CD4-positive, CD25-positive, alpha-beta regulatory T cell (primary cell): Measurements from ENCODE around the gene TECPR2. TPM values are rescaled to one million over a fixed set of nuclear protein-coding genes. Genes with fewer than 3 reads are reported as not detected.
A peak's percentile ranks its signal among the peaks of the same experiment; 100 is the strongest.

Experiments
- ATAC-seq, 2 donors: fragments of 150-1000 bp; cut with Tn5 transposase; one replicate each; pipeline ENCODE4 v1.10.0; 2021; ENCODE audit warnings: low read depth in 2 of 2, moderate number of reproducible peaks in 2 of 2, moderate library complexity in 1 of 2
- DNase-seq, 3 donors: peaks; one replicate each; pipeline versions ENCODE4 v3.0.0 to v3.0.0-alpha.2; 2012 to 2022; ENCODE audit warnings: mixed read lengths in 1 of 3
- H3K27ac ChIP-seq: one replicate; pipeline ENCODE4 v1.7.0; 2013; ENCODE audit warnings: mild to moderate bottlenecking, low read length; ENCODE audit not compliant: insufficient read depth, poor library complexity, severe bottlenecking
- H3K27me3 ChIP-seq: one replicate; pipeline ENCODE4 v1.7.0; 2013; ENCODE audit warnings: low read length; ENCODE audit not compliant: control insufficient read depth, insufficient read depth
- H3K36me3 ChIP-seq: one replicate; pipeline ENCODE4 v1.7.0; 2013; ENCODE audit warnings: mild to moderate bottlenecking, low read length, moderate library complexity; ENCODE audit not compliant: control insufficient read depth, insufficient read depth
- H3K4me1 ChIP-seq: 2 replicates; pipeline ENCODE4 v1.7.0; 2013; ENCODE audit warnings: mild to moderate bottlenecking, low read length; ENCODE audit not compliant: insufficient read depth, control insufficient read depth, poor library complexity, severe bottlenecking
- H3K4me3 ChIP-seq: one replicate; pipeline ENCODE4 v1.7.0; 2013; ENCODE audit warnings: low read depth, mild to moderate bottlenecking, low read length, moderate library complexity
- H3K9me3 ChIP-seq, 2 experiments: 1 replicate in 1 of 2; 2 replicates in 1 of 2; pipeline ENCODE4 v1.7.0; 2013; ENCODE audit warnings: low read length in 2 of 2, mild to moderate bottlenecking in 1 of 2, moderate library complexity in 1 of 2; ENCODE audit not compliant: control insufficient read depth in 2 of 2
- H3K27ac Mint-ChIP-seq, 3 donors: one replicate each; pipeline ENCODE4 v1.8.0; 2020 to 2022; ENCODE audit warnings: mild to moderate bottlenecking in 3 of 3, mixed read lengths in 3 of 3, moderate library complexity in 2 of 3
- H3K27me3 Mint-ChIP-seq: one replicate; pipeline ENCODE4 v1.8.0; 2022; ENCODE audit warnings: mild to moderate bottlenecking, mixed read lengths
- H3K36me3 Mint-ChIP-seq: one replicate; pipeline ENCODE4 v1.8.0; 2020; ENCODE audit warnings: mixed read lengths
- H3K4me1 Mint-ChIP-seq, 4 donors: one replicate each; pipeline ENCODE4 v1.8.0; 2020 to 2022; ENCODE audit warnings: mixed read lengths in 4 of 4, mild to moderate bottlenecking in 1 of 4
- H3K4me3 Mint-ChIP-seq, 4 donors: one replicate each; pipeline ENCODE4 v1.8.0; 2020 to 2022; ENCODE audit warnings: mild to moderate bottlenecking in 4 of 4, mixed read lengths in 4 of 4, moderate library complexity in 3 of 4
- H3K9me3 Mint-ChIP-seq, 7 donors: one replicate each; pipeline ENCODE4 v1.8.0; 2020 to 2022; ENCODE audit warnings: mixed read lengths in 7 of 7, mild to moderate bottlenecking in 3 of 7, moderate library complexity in 2 of 7
- polyA plus RNA-seq, 4 donors: library from polyadenylated mRNA; unstranded; fragments of 300-500 nt; fragmentation: Illumina TruSeq; gene quantifications; one replicate each; pipeline ENCODE4 v1.2.3, GENCODE V29; 2021
- total RNA-seq: library from RNA; stranded (reverse); gene quantifications from one replicate; pipeline ENCODE4 v1.2.3, GENCODE V29; 2022

The TECPR2 gene
- total and polyA plus RNA-seq, 5 donors from 2014 or later: 2.4 to 12.7 (median 2.9) TPM

- no peaks in the 10 kb centered on the region for H3K36me3 ChIP-seq
- H3K9me3 Mint-ChIP-seq: peaks cover 0 to 4% (median 0%) of the 10 kb centered on the region in 7 donors
- no peak overlapping the region for H3K27ac Mint-ChIP-seq
Measured at GRCh38 chr14:102485693-102486512, 123.2 kb downstream of the TECPR2 start.

GRCh38 chr14:102486513-102487203 is 123.9 kb downstream of the TECPR2 start:
- H3K36me3 ChIP-seq: no peaks in the 10 kb centered on the region
- no peaks in the 10 kb centered on the region for H3K27me3 ChIP-seq
- no peak for DNase-seq
- Mint-ChIP-seq H3K36me3 (peaks cover 20% of the 10 kb centered on the region), H3K27ac (peak overlapping the region in 1 of 3 donors; percentile 70), H3K27me3 (no peaks in the 10 kb centered on the region), H3K4me3 (no peak overlapping the region), H3K9me3 (peaks cover 0 to 4% (median 0%) of the 10 kb centered on the region in 7 donors), H3K4me1 (no peaks in the 10 kb centered on the region)
- H3K4me1 ChIP-seq: no peaks in the 10 kb centered on the region
- no peak for ATAC-seq
- H3K9me3 ChIP-seq: peaks cover 0 to 5% of the 10 kb centered on the region in 2 experiments
- no peak overlapping the region for H3K27ac ChIP-seq
- H3K4me3 ChIP-seq: no peak overlapping the region

More at GRCh38 chr14:102485693-102486512, 123.2 kb downstream of the TECPR2 start:
- ATAC-seq: no peak
- peaks cover 20% of the 10 kb centered on the region for H3K36me3 Mint-ChIP-seq
- H3K4me1 Mint-ChIP-seq: no peaks in the 10 kb centered on the region
- Histone ChIP-seq H3K4me3 (no peak overlapping the region), H3K27me3 (no peaks in the 10 kb centered on the region), H3K4me1 (no peaks in the 10 kb centered on the region), H3K9me3 (peaks cover 0 to 5% of the 10 kb centered on the region in 2 experiments), H3K27ac (no peak overlapping the region)
- no peaks in the 10 kb centered on the region for H3K27me3 Mint-ChIP-seq
- no peak for DNase-seq
- no peak overlapping the region for H3K4me3 Mint-ChIP-seq

GRCh38 chr14:102487204-102487577 is 124.5 kb downstream of the TECPR2 start:
- no peaks in the 10 kb centered on the region for H3K27me3 Mint-ChIP-seq
- H3K27me3 ChIP-seq: no peaks in the 10 kb centered on the region
- no peak overlapping the region for H3K4me3 Mint-ChIP-seq
- peaks cover 0 to 4% (median 0%) of the 10 kb centered on the region in 7 donors for H3K9me3 Mint-ChIP-seq
- H3K27ac Mint-ChIP-seq: no peak overlapping the region
- H3K27ac ChIP-seq: no peak overlapping the region
- ATAC-seq (no peak), DNase-seq (no peak)
- no peaks in the 10 kb centered on the region for H3K4me1 Mint-ChIP-seq
- peaks cover 20% of the 10 kb centered on the region for H3K36me3 Mint-ChIP-seq
- no peaks in the 10 kb centered on the region for H3K36me3 ChIP-seq
- H3K9me3 ChIP-seq: peaks cover 0 to 5% of the 10 kb centered on the region in 2 experiments
- H3K4me3 ChIP-seq: no peak overlapping the region
- H3K4me1 ChIP-seq: no peaks in the 10 kb centered on the region

GRCh38 chr14:102490456-102490855 is 127.7 kb downstream of the TECPR2 start:
- H3K27ac ChIP-seq: no peak overlapping the region
- ATAC-seq (no peak), DNase-seq (no peak)
- Mint-ChIP-seq H3K36me3 (peaks cover 7% of the 10 kb centered on the region), H3K27me3 (no peaks in the 10 kb centered on the region), H3K4me1 (no peaks in the 10 kb centered on the region), H3K4me3 (no peak overlapping the region), H3K9me3 (peaks cover 0 to 1% (median 0%) of the 10 kb centered on the region in 7 donors), H3K27ac (no peak overlapping the region)
- H3K27me3 ChIP-seq: no peaks in the 10 kb centered on the region
- no peaks in the 10 kb centered on the region for H3K4me1 ChIP-seq
- no peak overlapping the region for H3K4me3 ChIP-seq
- H3K36me3 ChIP-seq: no peaks in the 10 kb centered on the region
- no peaks in the 10 kb centered on the region for H3K9me3 ChIP-seq

GRCh38 chr14:102491366-102491765 is 128.6 kb downstream of the TECPR2 start:
- H3K36me3 ChIP-seq: no peaks in the 10 kb centered on the region
- H3K27me3 Mint-ChIP-seq: no peaks in the 10 kb centered on the region
- H3K9me3 Mint-ChIP-seq: peaks cover 0 to 1% (median 0%) of the 10 kb centered on the region in 7 donors
- H3K4me1 ChIP-seq: no peaks in the 10 kb centered on the region
- H3K4me1 Mint-ChIP-seq: no peaks in the 10 kb centered on the region
- H3K9me3 ChIP-seq: no peaks in the 10 kb centered on the region
- H3K4me3 ChIP-seq: no peak overlapping the region
- ATAC-seq (no peak), DNase-seq (no peak)
- H3K27me3 ChIP-seq: no peaks in the 10 kb centered on the region
- H3K27ac ChIP-seq: no peak overlapping the region
- no peak overlapping the region for H3K4me3 Mint-ChIP-seq
- H3K27ac Mint-ChIP-seq: peak overlapping the region in 2 of 3 donors; percentile 67 to 80
- peaks cover 5% of the 10 kb centered on the region for H3K36me3 Mint-ChIP-seq

GRCh38 chr14:102491786-102492530 is 129.2 kb downstream of the TECPR2 start:
- no peaks in the 10 kb centered on the region for H3K4me1 ChIP-seq
- no peaks in the 10 kb centered on the region for H3K27me3 ChIP-seq
- H3K36me3 Mint-ChIP-seq: peaks cover 3% of the 10 kb centered on the region
- ATAC-seq (no peak), DNase-seq (no peak)
- H3K27ac ChIP-seq: no peak overlapping the region
- no peaks in the 10 kb centered on the region for H3K9me3 ChIP-seq
- no peak overlapping the region for H3K4me3 ChIP-seq
- H3K4me1 Mint-ChIP-seq: no peaks in the 10 kb centered on the region
- H3K27me3 Mint-ChIP-seq: no peaks in the 10 kb centered on the region
- no peak overlapping the region for H3K4me3 Mint-ChIP-seq
- H3K27ac Mint-ChIP-seq: peak overlapping the region in 1 of 3 donors; percentile 67
- no peaks in the 10 kb centered on the region for H3K9me3 Mint-ChIP-seq
- no peaks in the 10 kb centered on the region for H3K36me3 ChIP-seq

- Histone ChIP-seq H3K9me3 (no peaks in the 10 kb centered on the region), H3K27ac (no peak overlapping the region), H3K27me3 (no peaks in the 10 kb centered on the region), H3K4me3 (no peak overlapping the region), H3K36me3 (no peaks in the 10 kb centered on the region), H3K4me1 (no peaks in the 10 kb centered on the region)
- Mint-ChIP-seq H3K4me1 (no peaks in the 10 kb centered on the region), H3K4me3 (no peak overlapping the region), H3K27me3 (no peaks in the 10 kb centered on the region), H3K27ac (peak overlapping the region in 1 of 3 donors; percentile 71), H3K9me3 (no peaks in the 10 kb centered on the region), H3K36me3 (peaks cover 3% of the 10 kb centered on the region)
- ATAC-seq (no peak), DNase-seq (no peak)
Measured at GRCh38 chr14:102492531-102492910, 129.8 kb downstream of the TECPR2 start.
